ENCODE measurements around the gene DGCR2. TPM values are rescaled to one million over a fixed set of nuclear protein-coding genes. Genes with fewer than 3 reads are reported as not detected.

The DGCR2 gene
- total RNA-seq, 1 donor from 2014 or later, result 68.7 TPM

- no peak for DNase-seq
- peaks cover 5% of the 10 kb centered on the region for H3K4me1 Mint-ChIP-seq (ENCODE audit: low read depth, unreplicated experiment)
- H3K4me3 Mint-ChIP-seq (ENCODE audit: unreplicated experiment), result no peak overlapping the region
- no peak overlapping the region for H3K27ac Mint-ChIP-seq (ENCODE audit: unreplicated experiment)
- TF ChIP-seq CTCF (IDR thresholded peaks at IDR 0.05; ENCODE audit: partially characterized antibody, unreplicated experiment), result no peak
- no peaks in the 10 kb centered on the region for H3K36me3 Mint-ChIP-seq (ENCODE audit: unreplicated experiment)
- peaks cover 6% of the 10 kb centered on the region for H3K27me3 Mint-ChIP-seq (ENCODE audit: unreplicated experiment)
- H3K9me3 Mint-ChIP-seq (ENCODE audit: unreplicated experiment), result peaks cover 6% of the 10 kb centered on the region
Observed at GRCh38 chr22:19040391-19040861, 81.8 kb downstream of the DGCR2 start.

- H3K36me3 Mint-ChIP-seq (ENCODE audit: unreplicated experiment), result no peaks in the 10 kb centered on the region
- H3K27ac Mint-ChIP-seq (ENCODE audit: unreplicated experiment), result no peak overlapping the region
- no peak overlapping the region for H3K4me3 Mint-ChIP-seq (ENCODE audit: unreplicated experiment)
- peaks cover 5% of the 10 kb centered on the region for H3K4me1 Mint-ChIP-seq (ENCODE audit: low read depth, unreplicated experiment)
- no peak for DNase-seq
- no peak for TF ChIP-seq CTCF (IDR thresholded peaks at IDR 0.05; ENCODE audit: partially characterized antibody, unreplicated experiment)
- H3K9me3 Mint-ChIP-seq (ENCODE audit: unreplicated experiment), result peaks cover 6% of the 10 kb centered on the region
- peaks cover 6% of the 10 kb centered on the region for H3K27me3 Mint-ChIP-seq (ENCODE audit: unreplicated experiment)
Observed at GRCh38 chr22:19039796-19040280, 82.4 kb downstream of the DGCR2 start.

- Mint-ChIP-seq H3K9me3 (ENCODE audit: unreplicated experiment) (peaks cover 6% of the 10 kb centered on the region), H3K4me1 (ENCODE audit: low read depth, unreplicated experiment) (peaks cover 5% of the 10 kb centered on the region), H3K36me3 (ENCODE audit: unreplicated experiment) (no peaks in the 10 kb centered on the region), H3K27me3 (ENCODE audit: unreplicated experiment) (peaks cover 6% of the 10 kb centered on the region), H3K4me3 (ENCODE audit: unreplicated experiment) (no peak overlapping the region), H3K27ac (ENCODE audit: unreplicated experiment) (no peak overlapping the region)
- TF ChIP-seq CTCF (IDR thresholded peaks at IDR 0.05; ENCODE audit: partially characterized antibody, unreplicated experiment), result no peak
- no peak for DNase-seq
Observed at GRCh38 chr22:19039448-19039780, 82.8 kb downstream of the DGCR2 start.

GRCh38 chr22:19038728-19039447, 83.3 kb downstream of the DGCR2 start:
- Mint-ChIP-seq H3K9me3 (ENCODE audit: unreplicated experiment) (peaks cover 8% of the 10 kb centered on the region), H3K27me3 (ENCODE audit: unreplicated experiment) (peaks cover 9% of the 10 kb centered on the region), H3K36me3 (ENCODE audit: unreplicated experiment) (no peaks in the 10 kb centered on the region)

More at GRCh38 chr22:19038728-19039447, 83.3 kb downstream of the DGCR2 start:
- TF ChIP-seq CTCF (IDR thresholded peaks at IDR 0.05; ENCODE audit: partially characterized antibody, unreplicated experiment), result no peak
- DNase-seq, result no peak
- Mint-ChIP-seq H3K4me1 (ENCODE audit: low read depth, unreplicated experiment) (peaks cover 5% of the 10 kb centered on the region), H3K27ac (ENCODE audit: unreplicated experiment) (no peak overlapping the region), H3K4me3 (ENCODE audit: unreplicated experiment) (no peak overlapping the region)

All from glutamatergic neuron (in vitro differentiated cells).